ENCODE data around the gene TINAG.

TINAG gene

GRCh38 chr6:54431466-54431865, 123.2 kb downstream of the TINAG start:
- DNase-seq: no peak
